Activated T-cell treated with anti-CD3 and anti-CD28 coated beads, Interleukin-2, amount 50 U/mL, for 72 hours (primary cell): ENCODE data around the gene GPR155. TPM values are rescaled to one million over a fixed set of nuclear protein-coding genes. Genes with fewer than 3 reads are reported as not detected.
"Not testable (repeated sequence)": the region's sequence is repeated elsewhere in the genome, so short reads cannot be mapped to it uniquely, and the experiment has no call there.

Source experiments
- ATAC-seq, 2 donors: fragments of 150-1000 bp; cut with Tn5 transposase; replicated peaks in 1 of 2; 2 replicates each; pipeline ENCODE4 v1.10.0; 2021; ENCODE audit warnings: moderate library complexity in 2 of 2, mild to moderate bottlenecking in 1 of 2
- DNase-seq, 2 donors: peaks; one replicate each; pipeline ENCODE4 v3.0.0; 2021 to 2022; ENCODE audit warnings: mixed read lengths in 1 of 2
- H3K27ac Mint-ChIP-seq: one replicate; pipeline ENCODE4 v1.8.0; 2022; ENCODE audit warnings: mild to moderate bottlenecking, moderate library complexity, mixed read lengths
- H3K27me3 Mint-ChIP-seq: one replicate; pipeline ENCODE4 v1.8.0; 2022; ENCODE audit warnings: low read depth, mixed read lengths
- H3K36me3 Mint-ChIP-seq, 2 donors: one replicate each; pipeline ENCODE4 v1.8.0; 2022; ENCODE audit warnings: mixed read lengths in 2 of 2, mild to moderate bottlenecking in 1 of 2; ENCODE audit not compliant: insufficient read depth in 2 of 2
- H3K4me1 Mint-ChIP-seq: one replicate; pipeline ENCODE4 v1.8.0; 2022; ENCODE audit warnings: low read depth, mixed read lengths
- H3K4me3 Mint-ChIP-seq, 2 donors: one replicate each; pipeline ENCODE4 v1.8.0; 2022; ENCODE audit warnings: mild to moderate bottlenecking in 2 of 2, mixed read lengths in 2 of 2, moderate library complexity in 2 of 2
- H3K9me3 Mint-ChIP-seq, 2 donors: one replicate each; pipeline ENCODE4 v1.8.0; 2022; ENCODE audit warnings: mixed read lengths in 2 of 2
- total RNA-seq, 2 donors: library from RNA; stranded (reverse); gene quantifications; one replicate each; pipeline ENCODE4 v1.2.3, GENCODE V29; 2022

GPR155 gene
- total RNA-seq, 2 donors from 2014 or later = 12.6 to 13.5 TPM

GRCh38 chr2:174399171-174399570, 87.7 kb downstream of the GPR155 start:
- ATAC-seq (no peak), DNase-seq (no peak)
- Mint-ChIP-seq H3K27ac (peak overlapping the region; percentile 7), H3K36me3 (peaks cover 3 to 4% of the 10 kb centered on the region in 2 donors), H3K27me3 (no peaks in the 10 kb centered on the region), H3K9me3 (no peaks in the 10 kb centered on the region), H3K4me3 (no peak overlapping the region), H3K4me1 (peaks cover 22% of the 10 kb centered on the region)

DNA sequence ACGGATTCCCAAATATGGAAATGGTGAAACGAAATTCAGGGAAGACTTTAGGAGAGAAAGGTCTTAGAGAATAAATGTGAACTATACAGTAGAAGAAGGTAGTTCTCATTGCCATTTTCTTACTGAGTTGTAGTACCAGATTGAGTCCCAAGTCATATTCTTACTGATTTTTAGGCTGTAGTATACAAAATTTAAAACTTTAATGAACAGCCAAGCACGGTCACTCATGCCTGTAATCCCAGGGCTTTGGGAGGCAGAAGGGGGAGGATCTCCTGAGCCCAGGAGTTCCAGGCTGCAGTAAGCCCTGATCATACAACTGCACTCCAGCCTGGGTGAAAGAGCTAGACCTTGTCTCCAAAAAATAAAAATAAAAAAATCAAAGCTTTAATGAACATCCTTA, 89.1 kb downstream of the GPR155 start:
- Mint-ChIP-seq H3K4me3 (no peak overlapping the region), H3K27ac (no peak overlapping the region), H3K9me3 (no peaks in the 10 kb centered on the region), H3K27me3 (no peaks in the 10 kb centered on the region), H3K4me1 (peaks cover 33% of the 10 kb centered on the region), H3K36me3 (peaks cover 3 to 4% of the 10 kb centered on the region in 2 donors)
- no peak for ATAC-seq
- no peak for DNase-seq

DNA sequence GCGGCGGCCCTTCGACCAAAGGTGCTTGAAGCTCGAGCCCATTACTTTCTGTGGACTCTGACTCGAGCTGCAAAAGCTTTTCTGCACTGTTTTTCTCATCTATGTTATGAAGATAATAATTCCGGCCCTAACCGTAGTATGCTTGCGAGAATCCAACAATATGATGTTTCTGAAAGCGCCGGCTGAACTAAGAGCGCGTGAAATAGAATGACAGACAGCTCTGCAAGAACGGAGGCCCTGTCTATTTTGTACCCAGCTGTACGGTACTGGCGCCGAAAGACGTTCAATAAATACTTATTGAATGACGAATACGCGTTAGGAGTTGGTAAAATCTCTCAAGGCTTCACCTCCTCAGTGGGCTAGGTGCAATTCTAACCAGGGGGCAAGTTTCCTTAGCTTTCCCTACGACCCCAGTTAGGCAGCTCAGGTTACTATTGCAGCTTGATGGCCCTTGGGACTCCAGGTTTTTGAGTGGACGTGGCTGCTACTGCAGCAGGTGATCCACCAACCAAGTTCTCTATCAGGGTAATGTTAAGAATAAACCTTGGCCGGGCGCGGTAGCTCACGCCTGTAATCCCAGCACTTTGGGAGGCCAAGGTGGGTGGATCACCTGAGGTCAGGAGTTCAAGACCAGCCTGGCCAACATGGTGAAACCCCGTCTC, 90.7 kb downstream of the GPR155 start:
- Mint-ChIP-seq H3K27ac (peak overlapping the region; percentile 93), H3K4me1 (peaks cover 41% of the 10 kb centered on the region), H3K4me3 (peak overlapping the region; percentile 94 to 97), H3K9me3 (no peaks in the 10 kb centered on the region), H3K27me3 (no peaks in the 10 kb centered on the region), H3K36me3 (peaks cover 5 to 11% of the 10 kb centered on the region in 2 donors)
- DNase-seq (no peak), ATAC-seq (peak; percentile 26 to 36)

- ATAC-seq (peak; percentile 93 to 96), DNase-seq (peak; percentile 78 to 82)
- peaks cover 41% of the 10 kb centered on the region for H3K4me1 Mint-ChIP-seq
- no peaks in the 10 kb centered on the region for H3K9me3 Mint-ChIP-seq
- H3K27ac Mint-ChIP-seq = peak within 1 kb of the TSS; percentile 93
- no peaks in the 10 kb centered on the region for H3K27me3 Mint-ChIP-seq
- H3K4me3 Mint-ChIP-seq = peak within 1 kb of the TSS; percentile 94 to 97
- peaks cover 5 to 10% of the 10 kb centered on the region in 2 donors for H3K36me3 Mint-ChIP-seq
Measured at GRCh38 chr2:174395284-174395968, 91.4 kb downstream of the GPR155 start, which contains the start of gene SCRN3. Gene SCRN3 (plus strand): TSS chr2:174395730. CDS start chr2:174398284, 2,554 bp downstream.

- Mint-ChIP-seq H3K36me3 (peaks cover 10 to 17% of the 10 kb centered on the region in 2 donors), H3K9me3 (no peaks in the 10 kb centered on the region), H3K27ac (peak overlapping the region; percentile 6), H3K27me3 (no peaks in the 10 kb centered on the region), H3K4me1 (peaks cover 49% of the 10 kb centered on the region), H3K4me3 (peak overlapping the region in 1 of 2 donors; percentile 11)
- no peak for DNase-seq
- peak in 1 of 2 donors; percentile 20 for ATAC-seq
Measured at GRCh38 chr2:174392706-174393105, 94.1 kb downstream of the GPR155 start.

DNA sequence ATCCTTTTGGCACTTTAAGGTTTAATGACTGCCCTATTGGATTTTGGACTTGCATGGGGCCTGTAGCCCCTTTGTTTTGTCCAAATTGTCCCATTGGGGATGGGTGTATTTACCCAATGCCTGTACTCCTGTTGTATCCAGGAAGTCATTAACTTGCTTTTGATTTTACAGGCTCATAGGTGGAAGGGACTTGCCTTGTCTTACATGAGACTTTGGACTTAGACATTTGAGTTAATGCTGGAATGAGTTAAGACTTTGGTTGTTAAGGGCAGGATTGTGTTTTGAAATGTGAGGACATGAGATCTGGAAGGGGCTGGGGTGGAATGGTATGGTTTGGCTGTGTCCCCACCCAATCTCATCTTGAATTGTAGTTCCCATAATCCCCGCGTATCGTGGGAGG, 96.5 kb downstream of the GPR155 start:
- Mint-ChIP-seq H3K4me1 (peaks cover 41% of the 10 kb centered on the region), H3K36me3 (peaks cover 8 to 19% of the 10 kb centered on the region in 2 donors)
- not testable (repeated sequence) for DNase-seq, H3K27ac Mint-ChIP-seq, H3K9me3 Mint-ChIP-seq, H3K27me3 Mint-ChIP-seq, H3K4me3 Mint-ChIP-seq, ATAC-seq

GRCh38 chr2:174389542-174389941, 97.3 kb downstream of the GPR155 start:
- Mint-ChIP-seq H3K27me3 (no peaks in the 10 kb centered on the region), H3K36me3 (peaks cover 8 to 19% of the 10 kb centered on the region in 2 donors), H3K4me1 (peaks cover 37% of the 10 kb centered on the region), H3K4me3 (no peak overlapping the region), H3K9me3 (no peaks in the 10 kb centered on the region), H3K27ac (no peak overlapping the region)
- ATAC-seq (no peak), DNase-seq (no peak)

DNA sequence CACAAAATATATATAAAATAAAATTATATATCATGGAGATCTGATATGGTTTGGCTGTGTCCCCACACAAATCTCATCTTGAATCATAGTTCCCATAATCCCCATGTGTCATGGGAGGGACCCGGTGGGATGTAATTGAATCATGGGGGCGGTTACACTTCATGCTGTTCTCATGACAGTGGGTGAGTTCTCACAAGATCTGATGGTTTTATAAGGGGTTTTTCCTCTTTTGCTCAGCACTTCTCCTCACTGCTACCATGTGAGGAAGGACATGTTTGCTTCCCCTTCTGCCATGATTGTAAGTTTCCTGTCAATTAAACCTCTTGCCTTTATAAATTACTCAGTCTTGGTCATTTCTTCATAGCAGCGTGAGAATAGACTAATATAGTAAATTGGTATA, 98.1 kb downstream of the GPR155 start:
- not testable (repeated sequence) for ATAC-seq, H3K4me3 Mint-ChIP-seq
- peaks cover 8 to 20% of the 10 kb centered on the region in 2 donors for H3K36me3 Mint-ChIP-seq

DNA sequence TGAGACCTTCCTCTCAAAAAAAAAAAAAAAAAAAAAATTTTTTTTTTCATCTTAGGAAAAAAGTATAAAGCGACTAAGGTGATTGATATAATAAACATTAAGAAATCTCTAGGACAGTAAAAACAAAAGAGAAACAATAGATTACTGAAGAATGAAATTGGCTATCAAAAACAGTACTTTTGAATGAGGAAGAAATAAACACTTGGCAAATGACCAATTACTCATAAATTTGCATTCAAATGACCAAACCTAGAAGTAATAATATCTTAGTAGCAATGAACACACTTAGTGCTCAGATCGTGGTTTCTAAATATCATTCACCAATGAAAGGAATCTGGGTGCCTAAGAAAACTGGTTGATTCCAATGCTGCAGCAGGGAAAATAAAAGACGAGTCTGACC, 101.6 kb downstream of the GPR155 start:
- ATAC-seq = no peak
- Mint-ChIP-seq H3K36me3 (peaks cover 7 to 17% of the 10 kb centered on the region in 2 donors), H3K27me3 (no peaks in the 10 kb centered on the region), H3K4me3 (no peak overlapping the region), H3K27ac (no peak overlapping the region), H3K4me1 (peaks cover 12% of the 10 kb centered on the region), H3K9me3 (no peaks in the 10 kb centered on the region)
- no peak for DNase-seq

More for the DNA sequence above, 98.1 kb downstream of the GPR155 start:
- peaks cover 28% of the 10 kb centered on the region for H3K4me1 Mint-ChIP-seq
- H3K9me3 Mint-ChIP-seq, DNase-seq, H3K27me3 Mint-ChIP-seq, H3K27ac Mint-ChIP-seq: not testable (repeated sequence)

DNA sequence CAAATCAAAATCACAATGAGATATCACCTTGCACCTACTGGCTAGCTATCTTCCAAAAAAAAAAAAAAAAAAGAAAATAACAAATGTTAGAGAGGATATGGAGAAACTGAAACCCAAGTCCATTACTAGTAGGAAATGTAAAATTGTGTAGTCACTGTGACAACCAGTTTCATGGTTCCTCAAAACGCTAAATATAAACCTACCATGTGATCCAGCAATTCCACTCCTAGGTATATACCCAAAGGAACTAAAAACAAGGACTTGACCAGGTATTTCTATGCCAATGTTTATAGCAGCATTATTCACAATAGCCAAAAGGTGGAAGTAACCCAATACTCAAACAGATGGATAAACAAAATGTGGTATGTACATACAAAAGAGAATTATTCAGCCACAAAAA, 103.0 kb downstream of the GPR155 start:
- no peak overlapping the region for H3K4me3 Mint-ChIP-seq
- DNase-seq (no peak), ATAC-seq (no peak)
- peaks cover 2 to 12% of the 10 kb centered on the region in 2 donors for H3K36me3 Mint-ChIP-seq
- peak overlapping the region; percentile 81 for H3K27ac Mint-ChIP-seq
- H3K9me3 Mint-ChIP-seq = no peaks in the 10 kb centered on the region
- H3K27me3 Mint-ChIP-seq = no peaks in the 10 kb centered on the region
- H3K4me1 Mint-ChIP-seq = peaks cover 2% of the 10 kb centered on the region

Other genes starting within 250 kb of the GPR155 start
- gene OLA1, start 238.5 kb downstream of the GPR155 start, total RNA-seq = 100 to 1,000 TPM in 1 of 2 donors, 10 to 100 TPM in 1; 89.2 to 100 TPM
- gene SP9, start 152.1 kb downstream of the GPR155 start, total RNA-seq = not detected
- 10 to 100 TPM; 17.1 to 19.9 TPM for gene SCRN3, start 91.3 kb downstream of the GPR155 start, total RNA-seq
- 100 to 1,000 TPM; 198 to 237 TPM for gene WIPF1, start 110.8 kb upstream of the GPR155 start, total RNA-seq